ENCODE results near the gene KLC1.

DNA sequence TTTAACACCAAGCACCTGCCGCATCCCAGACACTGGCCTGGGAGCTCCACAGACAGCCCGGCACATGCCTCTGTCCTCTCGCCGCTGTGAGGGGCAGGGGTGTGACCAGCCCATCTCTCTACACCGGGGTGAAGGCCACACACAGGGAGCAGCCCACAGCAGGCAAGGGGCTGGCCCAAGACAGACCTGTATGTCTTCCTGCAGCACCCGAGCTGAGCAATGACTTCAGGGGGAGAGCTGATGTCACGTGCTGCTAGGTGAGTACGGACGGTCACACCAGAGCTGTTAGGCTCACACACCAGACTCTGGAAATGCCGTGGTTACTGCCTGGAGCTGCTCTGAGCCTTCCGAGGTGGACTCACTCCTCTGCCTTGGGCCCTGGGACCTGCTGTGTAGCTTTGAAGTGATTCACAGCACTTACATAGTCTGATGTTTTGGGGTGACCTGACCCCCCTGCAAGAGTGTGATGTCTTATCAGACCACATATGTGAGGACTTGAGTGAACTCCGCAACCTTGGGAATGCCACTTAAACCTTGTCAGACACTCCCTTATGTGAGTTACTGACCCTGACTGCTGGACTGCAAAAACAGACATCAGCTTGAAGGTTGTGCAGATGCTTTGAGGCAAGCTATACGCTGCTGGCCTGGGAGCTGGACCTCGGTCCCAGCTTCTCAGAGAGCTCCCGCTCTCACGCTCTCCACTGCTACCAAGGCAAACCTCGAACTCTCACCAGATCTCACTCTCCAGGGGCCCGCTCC is 84.5 kb downstream of the KLC1 start:
- TF ChIP-seq HDAC6 (IDR thresholded peaks at IDR 0.05; ENCODE audit: unreplicated experiment) (no peak), ZNF274 (IDR thresholded peaks at IDR 0.05; ENCODE audit: insufficient read depth, insufficient read length) (no peak), JUND (IDR thresholded peaks at IDR 0.05; ENCODE audit: low read depth, low read length) (no peak), NRF1 (conservative IDR thresholded peaks at IDR 0.05; ENCODE audit: low read depth, low read length) (no peak), CTCF (IDR thresholded peaks at IDR 0.05 in 2 of 3, conservative IDR thresholded peaks at IDR 0.05 in 1 of 3; ENCODE audit: control insufficient read depth in 2 of 3, extremely low read depth in 1 of 3, insufficient read depth in 1 of 3, low read depth in 3 of 3, low read length in 3 of 3) (no peak), RB1 (IDR thresholded peaks at IDR 0.05; ENCODE audit: borderline replicate concordance) (no peak), TBL1XR1 (IDR thresholded peaks at IDR 0.05; ENCODE audit: low read depth, low read length) (no peak)
- TF ChIP-seq, protein P1, sequence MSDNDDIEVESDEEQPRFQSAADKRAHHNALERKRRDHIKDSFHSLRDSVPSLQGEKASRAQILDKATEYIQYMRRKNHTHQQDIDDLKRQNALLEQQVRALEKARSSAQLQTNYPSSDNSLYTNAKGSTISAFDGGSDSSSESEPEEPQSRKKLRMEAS (IDR thresholded peaks at IDR 0.05; ENCODE audit: low read depth, low read length) = no peak

Data from GM12878 (cell line).